Liver (tissue), 9 donors: Measurements from ENCODE around the gene SYNDIG1. TPM values are rescaled to one million over a fixed set of nuclear protein-coding genes. Genes with fewer than 3 reads are reported as not detected.

Source experiments
- DNase-seq: peaks from one replicate; pipeline ENCODE4 v3.0.0-alpha.2; 2017; ENCODE audit warnings: low spot score
- H3K27ac ChIP-seq, 2 donors: one replicate each; pipeline ENCODE4 v1.7.0; 2013; ENCODE audit warnings: inconsistent platforms in 2 of 2, low read length in 2 of 2, control low read depth in 1 of 2, low read depth in 1 of 2, mild to moderate bottlenecking in 1 of 2
- H3K27me3 ChIP-seq, 4 donors: one replicate each; pipeline versions ENCODE4 v1.6.1 to v1.7.0; 2013; ENCODE audit warnings: low read length in 3 of 4, inconsistent platforms in 1 of 4, mild to moderate bottlenecking in 1 of 4, moderate library complexity in 1 of 4; ENCODE audit not compliant: control insufficient read depth in 4 of 4, insufficient read depth in 4 of 4
- H3K36me3 ChIP-seq, 4 donors: one replicate each; pipeline versions ENCODE4 v1.6.1 to v1.7.0; 2013; ENCODE audit warnings: low read length in 3 of 4, mild to moderate bottlenecking in 3 of 4, low read depth in 1 of 4, moderate library complexity in 1 of 4; ENCODE audit not compliant: control insufficient read depth in 4 of 4, insufficient read depth in 3 of 4
- H3K4me1 ChIP-seq, 4 donors: one replicate each; pipeline versions ENCODE4 v1.6.1 to v1.7.0; 2013; ENCODE audit warnings: low read length in 3 of 4, mild to moderate bottlenecking in 3 of 4, moderate library complexity in 1 of 4; ENCODE audit not compliant: control insufficient read depth in 4 of 4, insufficient read depth in 4 of 4
- H3K4me3 ChIP-seq, 3 donors: one replicate each; pipeline versions ENCODE4 v1.6.1 to v1.7.0; 2013; ENCODE audit warnings: low read length in 3 of 3, control low read depth in 1 of 3, low read depth in 1 of 3, mild to moderate bottlenecking in 1 of 3
- H3K9ac ChIP-seq, 2 donors: one replicate each; pipeline ENCODE4 v1.7.0; 2013; ENCODE audit warnings: low read length in 2 of 2, mild to moderate bottlenecking in 2 of 2, moderate library complexity in 2 of 2, control low read depth in 1 of 2, low read depth in 1 of 2
- H3K9me3 ChIP-seq, 4 donors: one replicate each; pipeline versions ENCODE4 v1.6.1 to v1.7.0; 2013; ENCODE audit warnings: low read length in 3 of 4; ENCODE audit not compliant: control insufficient read depth in 4 of 4
- EGR1 ChIP-seq, 2 donors: IDR thresholded peaks; 2 replicates each; pipeline ENCODE4 v1.6.1; 2016 to 2018; ENCODE audit warnings: antibody characterized with exemption in 2 of 2, low read depth in 2 of 2
- FOXA1 ChIP-seq: IDR thresholded peaks from 2 replicates; pipeline ENCODE4 v1.6.1; 2016; ENCODE audit warnings: antibody characterized with exemption
- FOXA2 ChIP-seq: IDR thresholded peaks from 2 replicates; pipeline ENCODE4 v1.6.1; 2016; ENCODE audit warnings: antibody characterized with exemption
- GABPA ChIP-seq, 2 donors: IDR thresholded peaks in 1 of 2; conservative IDR thresholded peaks in 1 of 2; 2 replicates each; pipeline ENCODE4 v1.6.1; 2016; ENCODE audit warnings: antibody characterized with exemption in 2 of 2, mild to moderate bottlenecking in 1 of 2, moderate library complexity in 1 of 2
- HNF4A ChIP-seq, 2 donors: conservative IDR thresholded peaks; 2 replicates each; pipeline ENCODE4 v1.6.1; 2016; ENCODE audit warnings: antibody characterized with exemption in 2 of 2, mild to moderate bottlenecking in 2 of 2
- HNF4G ChIP-seq: IDR thresholded peaks from 2 replicates; pipeline ENCODE4 v1.6.1; 2016; ENCODE audit warnings: antibody characterized with exemption
- JUND ChIP-seq, 2 donors: IDR thresholded peaks; 2 replicates each; pipeline ENCODE4 v1.6.1; 2016; ENCODE audit warnings: antibody characterized with exemption in 2 of 2
- NR2F2 ChIP-seq: IDR thresholded peaks from 2 replicates; pipeline ENCODE4 v1.6.1; 2016; ENCODE audit warnings: antibody characterized with exemption
- RAD21 ChIP-seq, 2 donors: IDR thresholded peaks; 2 replicates each; pipeline ENCODE4 v1.6.1; 2016; ENCODE audit warnings: antibody characterized with exemption in 2 of 2, mild to moderate bottlenecking in 2 of 2
- RXRA ChIP-seq, 2 donors: IDR thresholded peaks; 2 replicates each; pipeline ENCODE4 v1.6.1; 2017 to 2018; ENCODE audit warnings: antibody characterized with exemption in 2 of 2, mild to moderate bottlenecking in 1 of 2
- SP1 ChIP-seq: IDR thresholded peaks from 2 replicates; pipeline ENCODE4 v1.6.1; 2018; ENCODE audit warnings: antibody characterized with exemption, mild to moderate bottlenecking
- TAF1 ChIP-seq: conservative IDR thresholded peaks from 2 replicates; pipeline ENCODE4 v1.6.1; 2016; ENCODE audit warnings: antibody characterized with exemption, mild to moderate bottlenecking
- YY1 ChIP-seq: IDR thresholded peaks from 2 replicates; pipeline ENCODE4 v1.6.1; 2016; ENCODE audit warnings: antibody characterized with exemption, mild to moderate bottlenecking
- WGBS: extraction: QIAGEN DNeasy Blood & Tissue Kit; methylation state at CpG from one replicate; pipeline ENCODE4 v1.1.7; 2013; 5-methylcytosine and 5-hydroxymethylcytosine counted together
- polyA plus RNA-seq, 2 donors: library from polyadenylated mRNA; stranded (reverse) in 1 of 2; unstranded in 1 of 2; fragments of 200-250 nt in 1 of 2; fragments of >200 nt in 1 of 2; fragmentation: Nextera tagmentation in 1 of 2; extraction: Ambion mirVana in 1 of 2; gene quantifications; one replicate each; pipeline versions ENCODE4 v1.2.1 to v1.2.3, GENCODE V29; 2013 to 2015
- total RNA-seq, 2 donors: library from RNA; depleted of rRNA; stranded (reverse); fragments of >200 nt; gene quantifications; one replicate each; pipeline ENCODE4 v1.2.3, GENCODE V29; 2014
- TF ChIP-seq, protein P1 (sequence below): fragments of 150-350 bp; IDR thresholded peaks from 2 replicates; pipeline ENCODE4 v1.5.1; 2017; ENCODE audit warnings: improper control_type of control experiment, low read depth, low read length; ENCODE audit not compliant: missing input control
- TF ChIP-seq, protein P2 (sequence below): IDR thresholded peaks from 2 replicates; pipeline ENCODE4 v1.6.1; 2016; ENCODE audit warnings: antibody characterized with exemption
- TF ChIP-seq, protein P3 (sequence below): IDR thresholded peaks from 2 replicates; pipeline ENCODE4 v1.6.1; 2016; ENCODE audit warnings: antibody characterized with exemption
- TF ChIP-seq, protein P4 (sequence below): IDR thresholded peaks from 2 replicates; pipeline ENCODE4 v1.6.1; 2016; ENCODE audit warnings: antibody characterized with exemption
- TF ChIP-seq, protein P5 (sequence below): IDR thresholded peaks from 2 replicates; pipeline ENCODE4 v1.6.1; 2016; ENCODE audit warnings: antibody characterized with exemption, mild to moderate bottlenecking
- donor health status: healthy.
- donor health status: healthy.
- donor health status: healthy.
- donor health status: healthy.
- donor health status: healthy.

Gene SYNDIG1
- total and polyA plus RNA-seq, 4 donors, result 0.05 to 0.08 TPM; not detected in 2

DNA sequence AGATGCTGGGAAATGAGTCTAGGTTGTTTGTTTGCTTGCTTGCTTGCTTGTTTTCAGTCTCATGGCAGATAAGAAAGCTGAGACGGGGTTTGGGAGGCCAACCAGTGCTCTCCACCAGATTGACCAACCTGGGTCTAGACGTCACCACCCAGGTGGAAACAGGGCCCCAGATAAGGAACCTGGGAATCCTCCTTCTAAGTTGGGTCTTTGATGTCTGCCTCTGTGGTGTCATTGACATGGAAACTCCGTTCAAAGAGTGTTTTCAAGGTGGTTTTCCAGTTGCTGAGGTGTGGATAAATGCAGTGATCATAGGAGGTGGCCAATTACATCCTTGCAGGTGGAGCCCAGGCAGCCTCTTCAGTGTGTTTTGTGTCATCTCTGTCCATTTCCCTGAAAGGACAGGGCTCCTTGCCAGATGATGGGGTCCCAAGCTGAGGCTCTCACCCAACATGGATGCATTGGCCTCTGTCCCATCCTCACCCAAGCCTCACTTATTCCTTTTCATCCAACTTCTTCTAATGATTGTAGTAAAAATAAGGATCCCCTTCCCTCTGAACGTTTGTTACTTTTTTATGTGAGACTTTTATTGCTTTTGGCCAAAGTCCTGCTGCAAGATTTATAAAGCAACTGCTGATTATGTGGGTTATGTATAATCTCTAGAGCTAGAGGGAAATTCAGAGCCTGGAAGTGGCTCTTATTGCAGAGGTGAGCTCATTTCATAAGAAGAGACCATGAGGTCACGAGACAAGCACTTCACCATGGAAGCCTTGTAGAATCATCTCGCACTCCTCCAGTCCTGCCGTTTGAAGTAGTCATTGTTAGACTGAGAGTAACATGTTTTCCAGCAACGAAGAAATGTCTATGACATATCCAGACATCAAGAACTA, 32.0 kb upstream of the SYNDIG1 start (continued):
- TF ChIP-seq, protein P1, sequence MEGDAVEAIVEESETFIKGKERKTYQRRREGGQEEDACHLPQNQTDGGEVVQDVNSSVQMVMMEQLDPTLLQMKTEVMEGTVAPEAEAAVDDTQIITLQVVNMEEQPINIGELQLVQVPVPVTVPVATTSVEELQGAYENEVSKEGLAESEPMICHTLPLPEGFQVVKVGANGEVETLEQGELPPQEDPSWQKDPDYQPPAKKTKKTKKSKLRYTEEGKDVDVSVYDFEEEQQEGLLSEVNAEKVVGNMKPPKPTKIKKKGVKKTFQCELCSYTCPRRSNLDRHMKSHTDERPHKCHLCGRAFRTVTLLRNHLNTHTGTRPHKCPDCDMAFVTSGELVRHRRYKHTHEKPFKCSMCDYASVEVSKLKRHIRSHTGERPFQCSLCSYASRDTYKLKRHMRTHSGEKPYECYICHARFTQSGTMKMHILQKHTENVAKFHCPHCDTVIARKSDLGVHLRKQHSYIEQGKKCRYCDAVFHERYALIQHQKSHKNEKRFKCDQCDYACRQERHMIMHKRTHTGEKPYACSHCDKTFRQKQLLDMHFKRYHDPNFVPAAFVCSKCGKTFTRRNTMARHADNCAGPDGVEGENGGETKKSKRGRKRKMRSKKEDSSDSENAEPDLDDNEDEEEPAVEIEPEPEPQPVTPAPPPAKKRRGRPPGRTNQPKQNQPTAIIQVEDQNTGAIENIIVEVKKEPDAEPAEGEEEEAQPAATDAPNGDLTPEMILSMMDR, result no peak

DNA sequence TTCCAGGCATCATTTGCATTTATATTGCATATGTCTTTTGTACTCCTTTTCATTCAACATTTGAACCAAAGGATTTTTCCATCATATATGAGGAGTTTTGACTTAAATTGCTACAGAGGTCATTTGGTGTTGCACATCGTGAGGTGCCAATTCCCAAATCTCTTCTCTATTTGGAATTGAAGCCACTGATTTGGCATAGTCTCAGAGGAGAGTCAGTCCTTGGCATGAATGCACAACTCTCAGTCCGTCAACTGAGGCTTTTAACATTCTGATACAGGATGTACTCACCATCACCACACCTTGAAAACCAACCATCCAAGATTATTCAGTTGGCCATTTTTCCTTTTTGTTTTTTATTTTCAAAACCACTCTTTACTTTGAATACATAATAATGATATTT, 31.1 kb upstream of the SYNDIG1 start:
- no peak for DNase-seq
- H3K27me3 ChIP-seq, result peaks cover 0 to 3% (median 1%) of the 10 kb centered on the region in 4 donors
- H3K27ac ChIP-seq, result no peak overlapping the region
- TF ChIP-seq JUND (IDR thresholded peaks at IDR 0.05), result no peak
- TF ChIP-seq HNF4A (conservative IDR thresholded peaks at IDR 0.05), result no peak
- no peak for TF ChIP-seq EGR1 (IDR thresholded peaks at IDR 0.05; ENCODE audit: low read depth in 2 of 2)
- no peak for TF ChIP-seq RXRA (IDR thresholded peaks at IDR 0.05)
- TF ChIP-seq GABPA (IDR thresholded peaks at IDR 0.05 in 1 of 2, conservative IDR thresholded peaks at IDR 0.05 in 1 of 2), result no peak
- TF ChIP-seq YY1, result no peak
- no peak for TF ChIP-seq NR2F2
- TF ChIP-seq, protein P2, sequence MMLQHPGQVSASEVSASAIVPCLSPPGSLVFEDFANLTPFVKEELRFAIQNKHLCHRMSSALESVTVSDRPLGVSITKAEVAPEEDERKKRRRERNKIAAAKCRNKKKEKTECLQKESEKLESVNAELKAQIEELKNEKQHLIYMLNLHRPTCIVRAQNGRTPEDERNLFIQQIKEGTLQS, result no peak
- TF ChIP-seq, protein P3, sequence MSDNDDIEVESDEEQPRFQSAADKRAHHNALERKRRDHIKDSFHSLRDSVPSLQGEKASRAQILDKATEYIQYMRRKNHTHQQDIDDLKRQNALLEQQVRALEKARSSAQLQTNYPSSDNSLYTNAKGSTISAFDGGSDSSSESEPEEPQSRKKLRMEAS, result no peak
- TF ChIP-seq, protein P4, sequence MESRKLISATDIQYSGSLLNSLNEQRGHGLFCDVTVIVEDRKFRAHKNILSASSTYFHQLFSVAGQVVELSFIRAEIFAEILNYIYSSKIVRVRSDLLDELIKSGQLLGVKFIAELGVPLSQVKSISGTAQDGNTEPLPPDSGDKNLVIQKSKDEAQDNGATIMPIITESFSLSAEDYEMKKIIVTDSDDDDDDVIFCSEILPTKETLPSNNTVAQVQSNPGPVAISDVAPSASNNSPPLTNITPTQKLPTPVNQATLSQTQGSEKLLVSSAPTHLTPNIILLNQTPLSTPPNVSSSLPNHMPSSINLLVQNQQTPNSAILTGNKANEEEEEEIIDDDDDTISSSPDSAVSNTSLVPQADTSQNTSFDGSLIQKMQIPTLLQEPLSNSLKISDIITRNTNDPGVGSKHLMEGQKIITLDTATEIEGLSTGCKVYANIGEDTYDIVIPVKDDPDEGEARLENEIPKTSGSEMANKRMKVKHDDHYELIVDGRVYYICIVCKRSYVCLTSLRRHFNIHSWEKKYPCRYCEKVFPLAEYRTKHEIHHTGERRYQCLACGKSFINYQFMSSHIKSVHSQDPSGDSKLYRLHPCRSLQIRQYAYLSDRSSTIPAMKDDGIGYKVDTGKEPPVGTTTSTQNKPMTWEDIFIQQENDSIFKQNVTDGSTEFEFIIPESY, result no peak
- no peak for TF ChIP-seq RAD21 (IDR thresholded peaks at IDR 0.05)
- TF ChIP-seq HNF4G, result no peak
- TF ChIP-seq SP1, result no peak
- TF ChIP-seq, protein P1, result no peak
- no peak for TF ChIP-seq FOXA2
- TF ChIP-seq, protein P5, sequence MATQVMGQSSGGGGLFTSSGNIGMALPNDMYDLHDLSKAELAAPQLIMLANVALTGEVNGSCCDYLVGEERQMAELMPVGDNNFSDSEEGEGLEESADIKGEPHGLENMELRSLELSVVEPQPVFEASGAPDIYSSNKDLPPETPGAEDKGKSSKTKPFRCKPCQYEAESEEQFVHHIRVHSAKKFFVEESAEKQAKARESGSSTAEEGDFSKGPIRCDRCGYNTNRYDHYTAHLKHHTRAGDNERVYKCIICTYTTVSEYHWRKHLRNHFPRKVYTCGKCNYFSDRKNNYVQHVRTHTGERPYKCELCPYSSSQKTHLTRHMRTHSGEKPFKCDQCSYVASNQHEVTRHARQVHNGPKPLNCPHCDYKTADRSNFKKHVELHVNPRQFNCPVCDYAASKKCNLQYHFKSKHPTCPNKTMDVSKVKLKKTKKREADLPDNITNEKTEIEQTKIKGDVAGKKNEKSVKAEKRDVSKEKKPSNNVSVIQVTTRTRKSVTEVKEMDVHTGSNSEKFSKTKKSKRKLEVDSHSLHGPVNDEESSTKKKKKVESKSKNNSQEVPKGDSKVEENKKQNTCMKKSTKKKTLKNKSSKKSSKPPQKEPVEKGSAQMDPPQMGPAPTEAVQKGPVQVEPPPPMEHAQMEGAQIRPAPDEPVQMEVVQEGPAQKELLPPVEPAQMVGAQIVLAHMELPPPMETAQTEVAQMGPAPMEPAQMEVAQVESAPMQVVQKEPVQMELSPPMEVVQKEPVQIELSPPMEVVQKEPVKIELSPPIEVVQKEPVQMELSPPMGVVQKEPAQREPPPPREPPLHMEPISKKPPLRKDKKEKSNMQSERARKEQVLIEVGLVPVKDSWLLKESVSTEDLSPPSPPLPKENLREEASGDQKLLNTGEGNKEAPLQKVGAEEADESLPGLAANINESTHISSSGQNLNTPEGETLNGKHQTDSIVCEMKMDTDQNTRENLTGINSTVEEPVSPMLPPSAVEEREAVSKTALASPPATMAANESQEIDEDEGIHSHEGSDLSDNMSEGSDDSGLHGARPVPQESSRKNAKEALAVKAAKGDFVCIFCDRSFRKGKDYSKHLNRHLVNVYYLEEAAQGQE, result no peak
- no peak for TF ChIP-seq TAF1
- no peak for TF ChIP-seq FOXA1
- H3K4me3 ChIP-seq, result no peak overlapping the region
- WGBS, result 80% methylated on average over 2 of the region's 2 CpGs
- H3K36me3 ChIP-seq, result no peaks in the 10 kb centered on the region
- H3K9me3 ChIP-seq, result no peaks in the 10 kb centered on the region
- H3K4me1 ChIP-seq, result no peaks in the 10 kb centered on the region
- no peak overlapping the region for H3K9ac ChIP-seq
